NCI-H2196 treated with DMSO at 0.1 percent for 48 hours (cell line): ENCODE results near the gene PASK.

ENCODE experiments used
- DNase-seq: peaks from one replicate; lab custom pipeline; 2025; ENCODE audit not compliant: unreplicated experiment; lab: John Stamatoyannopoulos, UW

PASK gene

DNA sequence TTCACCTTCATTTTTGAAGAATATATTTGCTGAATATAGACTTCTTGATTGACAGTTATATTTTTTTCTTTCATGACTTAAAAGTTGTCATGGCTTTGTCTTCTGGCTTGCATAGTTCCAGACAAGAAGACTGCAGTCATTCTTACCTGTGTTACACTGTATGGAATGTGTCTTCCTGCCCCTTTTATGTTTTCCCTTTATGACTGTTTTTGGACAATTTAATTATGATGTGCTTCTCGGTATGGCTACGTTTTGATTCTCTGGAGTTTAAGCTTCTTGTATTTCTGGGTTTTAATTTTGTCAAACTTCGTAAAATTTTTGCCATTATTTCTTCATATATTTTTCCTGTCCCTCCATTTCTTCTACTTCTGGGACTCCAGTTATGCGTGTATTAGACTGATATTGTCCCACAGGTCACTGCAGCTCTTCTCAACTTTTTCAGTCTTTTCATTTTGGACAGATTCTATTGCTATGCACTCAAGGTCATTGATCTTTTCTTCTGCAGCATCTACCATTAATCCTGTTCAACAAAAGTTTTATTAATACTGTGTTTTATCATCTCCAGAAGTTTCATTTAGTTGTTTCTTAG lies 64.3 kb downstream of the PASK start:
- no peak for DNase-seq

- DNase-seq = no peak
Measured at GRCh38 chr2:241083091-241083415, 66.2 kb downstream of the PASK start.

DNA sequence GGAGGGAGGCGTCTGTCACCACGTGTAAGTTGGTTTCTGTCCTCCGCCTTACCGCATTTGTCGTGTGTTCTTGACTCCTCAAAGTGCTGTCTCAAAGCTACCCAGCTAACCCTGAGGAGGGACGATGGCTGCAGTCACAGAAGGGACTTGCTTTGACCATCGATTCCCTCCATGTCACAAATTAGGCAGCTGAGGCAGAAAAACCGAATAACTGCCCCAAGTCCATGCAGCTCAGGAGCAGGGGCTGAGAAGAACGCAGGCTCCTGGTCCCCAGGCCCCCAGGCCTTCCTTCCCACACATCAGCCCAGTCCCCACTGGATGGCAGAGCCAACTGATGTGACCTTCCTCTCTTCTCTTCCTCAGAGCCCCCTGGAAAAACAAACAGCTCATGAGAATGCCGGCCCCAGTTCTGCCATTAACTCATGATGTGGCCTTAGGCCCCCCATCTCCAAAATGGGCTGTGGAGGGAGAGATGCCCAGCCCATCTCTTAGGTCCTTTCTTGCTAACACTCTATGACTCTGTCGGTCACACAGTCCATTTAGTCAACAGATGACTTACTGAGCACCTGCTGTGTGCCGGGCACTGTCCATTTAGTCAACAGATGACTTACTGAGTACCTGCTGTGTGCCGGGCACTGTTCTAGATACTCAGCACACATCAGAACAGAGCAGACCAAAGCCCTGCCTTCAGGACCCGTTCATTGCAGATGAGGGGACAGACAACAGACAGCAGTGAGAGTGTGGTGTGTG lies 66.8 kb downstream of the PASK start:
- no peak for DNase-seq

- no peak for DNase-seq
Measured at GRCh38 chr2:241081643-241082340, 67.5 kb downstream of the PASK start.

GRCh38 chr2:241081190-241081642 lies 68.1 kb downstream of the PASK start:
- DNase-seq = no peak

- no peak for DNase-seq
Measured at GRCh38 chr2:241080405-241081189, 68.7 kb downstream of the PASK start.

- no peak for DNase-seq
Measured at GRCh38 chr2:241074901-241075540, 74.3 kb downstream of the PASK start.

- DNase-seq = no peak
Measured at GRCh38 chr2:241074065-241074818, 75.0 kb downstream of the PASK start.

- DNase-seq = no peak
Measured at GRCh38 chr2:241073166-241074064, 75.9 kb downstream of the PASK start.

DNA sequence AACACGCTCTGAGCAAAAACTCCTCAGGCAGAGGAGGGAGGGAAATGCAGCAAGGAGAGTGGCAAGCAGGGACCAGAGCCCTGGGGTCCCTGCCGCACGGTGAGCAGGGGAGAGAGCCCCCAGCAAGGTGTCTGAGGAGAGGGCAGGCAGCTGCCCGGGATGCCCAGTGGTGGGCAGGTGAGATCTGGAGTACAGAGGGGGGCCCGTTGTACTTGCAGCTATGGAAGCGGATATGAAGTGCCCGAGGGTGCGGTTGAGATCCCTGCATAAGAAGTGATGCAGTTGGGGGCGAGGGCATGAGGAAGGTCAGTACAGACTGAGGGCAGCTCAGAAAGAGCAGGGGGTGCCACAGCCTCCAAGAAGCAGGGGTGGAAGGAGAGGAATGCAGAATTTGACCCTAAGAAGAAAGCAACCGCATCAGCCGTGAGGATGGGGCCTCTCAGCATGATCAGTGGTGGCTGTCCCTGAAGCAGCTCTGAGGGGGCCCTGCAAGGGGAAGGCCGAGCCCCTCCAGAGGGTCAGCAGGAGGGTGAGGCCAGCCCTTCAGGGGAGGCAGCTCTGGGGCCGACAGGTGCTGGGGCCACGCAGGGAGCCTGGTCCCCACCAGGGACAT lies 76.6 kb downstream of the PASK start:
- DNase-seq = no peak

- DNase-seq = no peak
Measured at GRCh38 chr2:241072151-241072550, 77.1 kb downstream of the PASK start.

DNA sequence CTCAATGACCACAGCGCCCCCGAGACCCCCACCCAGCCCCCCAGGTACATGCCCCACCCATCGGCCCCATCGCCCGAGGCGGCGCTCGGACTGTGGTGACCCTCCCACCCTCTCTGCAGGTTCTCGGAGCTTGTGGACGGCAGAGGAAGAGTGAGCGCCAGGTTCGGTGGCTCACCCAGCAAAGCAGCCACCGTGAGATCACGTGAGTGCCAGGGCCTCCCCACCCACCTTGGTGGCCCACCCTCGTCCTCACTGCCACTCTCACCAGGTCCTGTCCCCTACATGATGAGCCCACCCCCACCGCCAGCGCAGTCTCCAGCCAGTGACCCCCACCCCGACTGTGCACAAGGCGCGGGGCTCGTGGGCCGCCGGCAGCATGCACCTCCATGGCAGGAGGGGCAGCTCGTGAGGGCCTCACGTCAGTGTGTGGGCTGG lies 77.6 kb downstream of the PASK start:
- DNase-seq = no peak

DNA sequence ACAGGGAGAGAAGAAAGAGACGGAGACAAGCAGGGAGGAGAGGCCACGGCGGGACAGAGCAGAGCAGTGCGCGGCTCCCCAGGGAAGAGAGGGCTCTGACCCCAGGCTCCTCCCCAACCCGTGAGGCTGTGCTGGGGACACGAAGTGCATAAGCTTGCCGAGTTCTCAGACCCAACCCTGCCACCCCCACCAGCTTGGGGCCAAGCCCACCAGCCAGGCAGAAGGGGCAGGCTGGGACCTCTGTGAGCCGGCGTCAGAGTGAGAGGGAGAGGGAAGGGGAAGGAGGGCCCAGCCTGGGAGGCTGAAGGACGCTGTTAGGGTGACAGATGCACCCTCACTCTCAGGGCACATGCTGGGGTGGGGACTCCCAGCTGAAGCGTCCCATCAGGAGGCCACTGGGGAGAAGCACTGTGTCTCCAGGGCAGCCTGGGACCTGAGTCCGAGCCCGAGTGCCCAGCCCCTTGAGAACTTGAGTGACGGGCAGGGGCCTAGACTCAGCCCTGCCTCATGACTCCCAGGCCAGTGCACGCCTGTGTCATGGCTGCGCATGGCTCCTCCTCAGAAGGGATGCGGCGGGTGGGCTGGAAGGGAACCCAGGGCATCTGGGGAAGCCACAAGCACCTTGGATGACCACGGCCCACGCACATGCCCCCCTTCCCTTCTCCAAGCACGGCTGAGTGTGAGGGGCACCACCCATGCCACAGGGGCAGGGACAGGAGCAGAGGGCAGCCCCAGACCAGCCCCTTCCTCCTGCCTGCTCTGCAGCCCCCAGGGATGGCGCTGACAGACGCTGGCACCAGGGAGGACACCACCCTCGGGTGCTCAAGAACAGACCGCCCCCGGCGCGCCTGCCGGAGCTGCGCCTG lies 78.2 kb downstream of the PASK start:
- DNase-seq = no peak

- DNase-seq = no peak
Measured at GRCh38 chr2:241070361-241070760, 78.9 kb downstream of the PASK start.

DNA sequence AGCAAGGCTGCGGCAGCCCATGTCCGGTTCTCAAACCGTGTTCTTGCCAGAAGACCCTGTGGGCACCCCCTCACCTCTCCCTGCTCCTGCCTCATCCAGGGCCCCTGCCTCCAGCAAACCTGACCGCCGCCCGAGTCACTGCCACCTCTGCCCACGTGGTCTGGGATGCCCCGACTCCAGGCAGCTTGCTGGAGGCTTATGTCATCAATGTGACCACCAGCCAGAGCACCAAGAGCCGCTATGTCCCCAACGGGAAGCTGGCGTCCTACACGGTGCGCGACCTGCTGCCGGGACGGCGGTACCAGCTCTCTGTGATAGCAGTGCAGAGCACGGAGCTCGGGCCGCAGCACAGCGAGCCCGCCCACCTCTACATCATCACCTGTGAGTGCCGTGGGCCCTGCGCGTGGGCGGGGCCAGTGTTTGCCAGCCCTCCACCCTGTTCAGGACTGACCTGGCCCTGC lies 79.4 kb downstream of the PASK start:
- no peak for DNase-seq

DNA sequence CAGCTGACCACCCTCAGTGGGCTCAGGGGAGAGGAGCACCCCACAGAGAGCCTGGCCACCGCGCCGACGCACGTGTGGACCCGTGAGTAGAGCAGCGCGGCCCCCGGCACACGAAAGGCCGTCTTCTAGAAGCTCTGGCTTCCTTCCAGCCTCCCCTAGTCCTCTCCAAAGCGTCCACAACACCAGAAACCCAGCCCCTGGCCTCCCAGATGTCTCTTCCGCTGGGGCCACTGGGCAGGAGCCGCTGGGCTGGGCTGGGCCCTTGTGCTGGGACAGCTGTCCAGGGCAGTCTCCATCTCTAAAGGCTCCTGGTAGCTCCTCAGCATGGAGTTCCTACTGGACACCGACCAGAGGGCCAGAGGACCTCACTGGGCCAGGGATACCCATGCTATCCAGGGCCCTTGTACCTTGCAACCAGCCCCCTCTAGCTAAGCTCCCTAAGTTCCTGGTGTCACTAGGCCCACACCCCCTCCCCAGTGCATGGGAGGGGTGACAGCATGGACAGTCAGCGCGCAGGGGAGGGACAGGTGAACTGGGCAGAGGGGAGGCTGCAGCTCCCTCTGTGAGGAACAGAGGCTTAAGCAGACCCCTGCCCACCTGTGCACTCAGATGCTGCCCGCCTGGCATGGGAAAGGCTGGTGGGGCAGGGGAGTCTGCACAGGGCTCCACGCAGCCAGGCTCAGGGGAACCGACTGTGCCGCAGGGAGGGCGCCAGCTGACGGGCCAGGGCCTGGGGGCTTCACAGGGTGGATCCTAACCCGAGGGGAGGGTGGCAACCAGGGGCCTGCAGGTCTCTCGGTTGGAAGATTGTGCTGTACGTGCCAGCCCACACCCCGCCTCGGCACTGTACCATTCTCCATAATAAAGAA lies 80.1 kb downstream of the PASK start:
- no peak for DNase-seq
